Camera-type eye (tissue), 1 donor: ENCODE data around the gene PRH1. TPM values are rescaled to one million over a fixed set of nuclear protein-coding genes. Genes with fewer than 3 reads are reported as not detected.

Source experiments
- total RNA-seq: library from RNA; depleted of rRNA; stranded (reverse); fragments of >200 nt; gene quantifications from one replicate; pipeline ENCODE4 v1.2.3, GENCODE V29; 2014

Gene PRH1
- 117 TPM for total RNA-seq

GRCh38 chr12:10884086-10884725 is at the start of gene PRH1:
TSS of gene PRH1 (minus strand) at chr12:10884255. CDS start at chr12:10884217, 38 bp downstream.

GRCh38 chr12:10928746-10929286 is 44.8 kb upstream of the PRH1 start, which contains the start of gene PRH2:
TSS of gene PRH2 (plus strand) at chr12:10929236. CDS start at chr12:10929274, 38 bp downstream.

DNA sequence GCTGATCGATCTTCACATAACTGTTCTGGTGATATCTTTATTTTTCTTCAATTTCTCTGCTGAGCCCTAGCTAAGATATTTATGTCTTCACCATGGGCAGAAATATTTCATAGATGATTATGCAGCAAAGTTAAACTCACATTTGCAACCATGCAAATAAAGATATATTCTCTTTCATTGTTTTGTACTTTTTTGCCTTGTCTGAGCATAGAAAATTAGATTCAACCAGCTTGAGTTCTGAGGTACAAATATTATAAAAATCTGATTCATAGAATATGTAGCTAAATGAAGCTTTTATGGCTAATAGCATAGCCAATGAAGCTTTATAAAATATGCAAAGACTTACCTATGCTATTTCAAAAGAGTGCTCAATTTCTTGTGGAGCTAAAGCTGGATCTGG is 25.4 kb upstream of the PRH1 start, which contains the start of gene TAS2R13:
Gene TAS2R13, minus strand, starts transcription at position 101 of the 400 bp plus-strand sequence. CDS start 264 bp downstream, outside the sequence.

GRCh38 chr12:10849425-10849878 is 34.6 kb downstream of the PRH1 start, which contains the start of gene PRR4:
TSS of gene PRR4 (minus strand) at chr12:10849475. CDS start at chr12:10849437, 38 bp downstream.

Other genes starting within 250 kb of the PRH1 start
- 1.2 TPM for gene STYK1, start 210.2 kb downstream of the PRH1 start, total RNA-seq
- 159 TPM for gene YBX3, start 160.9 kb downstream of the PRH1 start, total RNA-seq
- not detected for gene TAS2R7, start 81.6 kb downstream of the PRH1 start, total RNA-seq
- gene TAS2R8, start 77.0 kb downstream of the PRH1 start, total RNA-seq = not detected
- gene TAS2R9, start 74.1 kb downstream of the PRH1 start, total RNA-seq = not detected
- gene TAS2R10, start 57.9 kb downstream of the PRH1 start, total RNA-seq = 5.8 TPM
- 11.7 TPM for gene PRR4, start 34.8 kb downstream of the PRH1 start, total RNA-seq
- gene TAS2R13, start 25.3 kb upstream of the PRH1 start, total RNA-seq = 12.4 TPM
- not detected for gene PRH2, start 45.0 kb upstream of the PRH1 start, total RNA-seq
- 21.2 TPM for gene TAS2R14, start 55.0 kb upstream of the PRH1 start, total RNA-seq
- gene TAS2R50, start 102.7 kb upstream of the PRH1 start, total RNA-seq = 17.0 TPM
- 20.5 TPM for gene TAS2R20, start 114.0 kb upstream of the PRH1 start, total RNA-seq
- gene TAS2R19, start 138.4 kb upstream of the PRH1 start, total RNA-seq = 42.2 TPM
- gene TAS2R31, start 147.2 kb upstream of the PRH1 start, total RNA-seq = 30.5 TPM
- 15.8 TPM for gene TAS2R46, start 178.0 kb upstream of the PRH1 start, total RNA-seq
- gene TAS2R43, start 208.1 kb upstream of the PRH1 start, total RNA-seq = 27.2 TPM